GM12878 (cell line): ENCODE results near the gene SLC45A1. TPM values are rescaled to one million over a fixed set of nuclear protein-coding genes. Genes with fewer than 3 reads are reported as not detected.

ENCODE experiments used
- ATAC-seq: fragments of 200-7000 bp; cut with Tn5 transposase; 3 replicates; pipeline ENCODE4 v1.9.1; 2020; ENCODE audit warnings: mild to moderate bottlenecking, moderate library complexity
- BruUV-seq: library from RNA; stranded (reverse); fragments of 400-500 nt; replicated peaks from 2 replicates; lab custom pipeline; 2021; lab: Mats Ljungman, UMichigan
- CTCF ChIA-PET: fragments of 300-600 bp; sonication (Branson Sonifier 250); formaldehyde crosslinking; extraction: SDS; loops from one replicate; lab custom pipeline; 2021; ENCODE audit warnings: inconsistent platforms; lab: Yijun Ruan, JAX
- POLR2A ChIA-PET: fragments of 350-600 bp; formaldehyde crosslinking; extraction: SDS; loops from one replicate; lab custom pipeline; 2021; ENCODE audit warnings: inconsistent platforms; lab: Charles Lee
- RAD21 ChIA-PET: fragments of 300-600 bp; sonication (Branson Sonifier 250); formaldehyde crosslinking; loops from one replicate; lab custom pipeline; 2023; ENCODE audit warnings: antibody characterized with exemption; ENCODE audit not compliant: unreplicated experiment; lab: Charles Lee
- SMC1A ChIA-PET: fragments of 300-600 bp; sonication (Branson Sonifier 250); formaldehyde crosslinking; loops from one replicate; lab custom pipeline; 2023; ENCODE audit not compliant: unreplicated experiment, uncharacterized antibody; lab: Charles Lee
- DNase-seq: peaks from one replicate; pipeline ENCODE4 v3.0.0-alpha.2; 2011; ENCODE audit warnings: low read depth, low spot score
- FAIRE-seq: peaks from 3 replicates; lab custom pipeline; 2011; peaks lifted over from hg19 to GRCh38; lab: Jason Lieb, UNC
- H2AFZ ChIP-seq: 2 replicates; pipeline ENCODE4 v1.6.0; 2011; ENCODE audit warnings: low read depth, low read length, control low read depth; ENCODE audit not compliant: control insufficient read depth
- H3K27ac ChIP-seq: 2 replicates; pipeline ENCODE4 v1.5.1; 2011; ENCODE audit warnings: control low read depth; ENCODE audit not compliant: control insufficient read depth, insufficient read depth
- H3K27me3 ChIP-seq, 2 experiments: replicated peaks in 1 of 2; 2 replicates each; pipeline versions ENCODE4 v1.6.0 to v1.6.1; 2011; ENCODE audit warnings: low read length in 1 of 2; ENCODE audit not compliant: control insufficient read depth in 2 of 2, insufficient read depth in 2 of 2
- H3K36me3 ChIP-seq, 2 experiments: 2 replicates each; pipeline ENCODE4 v1.5.1; 2011; ENCODE audit warnings: low read length in 1 of 2; ENCODE audit not compliant: control insufficient read depth in 2 of 2, insufficient read depth in 2 of 2
- H3K4me1 ChIP-seq: 2 replicates; pipeline ENCODE4 v1.6.1; 2011; ENCODE audit warnings: mild to moderate bottlenecking, low read length, moderate library complexity, mixed read lengths; ENCODE audit not compliant: control insufficient read depth, insufficient read depth
- H3K4me2 ChIP-seq: 2 replicates; pipeline ENCODE4 v1.6.0; 2011; ENCODE audit warnings: control low read depth; ENCODE audit not compliant: control insufficient read depth, insufficient read depth
- H3K4me3 ChIP-seq: fragments of 200-600 bp; sonication (generic); 2 replicates; pipeline ENCODE4 v1.5.1; 2016
- H3K79me2 ChIP-seq: 2 replicates; pipeline ENCODE4 v1.6.0; 2011; ENCODE audit warnings: low read length; ENCODE audit not compliant: control insufficient read depth, insufficient read depth
- H3K9ac ChIP-seq: 2 replicates; pipeline ENCODE4 v1.8.0; 2011; ENCODE audit warnings: low read length, control low read depth, mixed read lengths; ENCODE audit not compliant: control insufficient read depth, insufficient read depth
- H3K9me3 ChIP-seq: replicated peaks from 3 replicates; pipeline ENCODE4 v1.5.1; 2011; ENCODE audit warnings: mild to moderate bottlenecking, low read length; ENCODE audit not compliant: control insufficient read depth, insufficient read depth
- H4K20me1 ChIP-seq: 2 replicates; pipeline ENCODE4 v1.6.0; 2011; ENCODE audit not compliant: control insufficient read depth, insufficient read depth
- CEBPB ChIP-seq, 2 experiments: fragments of 150-350 bp in 1 of 2; IDR thresholded peaks; 2 replicates each; pipeline ENCODE4 v1.6.1; 2012 to 2014; ENCODE audit warnings: low read depth in 2 of 2, low read length in 2 of 2, borderline replicate concordance in 1 of 2, inconsistent platforms in 1 of 2
- FOS ChIP-seq: IDR thresholded peaks from 3 replicates; pipeline ENCODE4 v1.6.1; 2011; ENCODE audit warnings: borderline replicate concordance; ENCODE audit not compliant: insufficient read length; ENCODE audit errors: extremely low read depth
- JUNB ChIP-seq: IDR thresholded peaks from 2 replicates; pipeline ENCODE4 v1.6.1; 2016; ENCODE audit warnings: antibody characterized with exemption, mild to moderate bottlenecking
- MEF2B ChIP-seq: fragments of 450-650 bp; IDR thresholded peaks from 2 replicates; pipeline ENCODE4 v1.6.1; 2018; ENCODE audit warnings: mild to moderate bottlenecking, moderate library complexity; ENCODE audit not compliant: partially characterized antibody, poor library complexity, severe bottlenecking
- MLLT1 ChIP-seq: fragments of 450-650 bp; IDR thresholded peaks from 2 replicates; pipeline ENCODE4 v1.6.1; 2016; ENCODE audit warnings: mild to moderate bottlenecking
- MXI1 ChIP-seq: fragments of 150-350 bp; IDR thresholded peaks from 2 replicates; pipeline ENCODE4 v1.6.1; 2011; ENCODE audit warnings: low read depth, mild to moderate bottlenecking, inconsistent platforms, low read length, improper control_type of control experiment
- NR2F1 ChIP-seq: fragments of 450-650 bp; conservative IDR thresholded peaks from 2 replicates; pipeline ENCODE4 v1.6.1; 2017; ENCODE audit warnings: mild to moderate bottlenecking
- RAD51 ChIP-seq: fragments of 450-650 bp; IDR thresholded peaks from 2 replicates; pipeline ENCODE4 v1.6.1; 2016; ENCODE audit warnings: moderate library complexity, mild to moderate bottlenecking, inconsistent platforms
- RBBP5 ChIP-seq: fragments of 200-600 bp; sonication (generic); conservative IDR thresholded peaks from 2 replicates; pipeline ENCODE4 v1.6.1; 2016
- SKIL ChIP-seq: fragments of 450-650 bp; IDR thresholded peaks from 2 replicates; pipeline ENCODE4 v1.6.1; 2017; ENCODE audit warnings: mild to moderate bottlenecking, low read depth, inconsistent platforms; ENCODE audit not compliant: poor library complexity, severe bottlenecking
- SMAD5 ChIP-seq: IDR thresholded peaks from 2 replicates; pipeline ENCODE4 v1.6.1; 2016; ENCODE audit warnings: antibody characterized with exemption, low read depth
- ZNF274 ChIP-seq: IDR thresholded peaks from one replicate; pipeline ENCODE4 v1.8.0; 2011; ENCODE audit not compliant: insufficient read length, insufficient read depth
- WGBS: methylation state at CpG from one replicate; pipeline ENCODE4 v1.1.6; 2016; ENCODE audit warnings: low lambda C conversion rate; ENCODE audit not compliant: insufficient replicate concordance, insufficient coverage; ENCODE audit errors: missing lambda C conversion rate; 5-methylcytosine and 5-hydroxymethylcytosine counted together
- in situ Hi-C: fragments of 300-500 bp; cut with MboI; formaldehyde crosslinking; loops from 9 replicates; pipeline ENCODE4 v1.14.3; 2018; ENCODE audit warnings: mixed read lengths
- intact Hi-C: fragments of 100-400 bp; cut with micrococcal nuclease; formaldehyde crosslinking; loops from one replicate; pipeline ENCODE4 v1.14.2; 2022; ENCODE audit not compliant: unreplicated experiment
- polyA plus RNA-seq, 11 experiments: library from polyadenylated mRNA; depleted of rRNA in 4 of 11; unstranded in 6 of 11; stranded (reverse) in 5 of 11; fragments of >200 nt; fragmentation: Nextera tagmentation in 4 of 11; fragmentation: Illumina TruSeq in 1 of 11; extraction: Ambion mirVana in 4 of 11; extraction: Trizol in 1 of 11; gene quantifications; 1 replicate in 1 of 11; 2 replicates in 10 of 11; pipeline versions ENCODE4 v1.2.1 to v1.2.3, GENCODE V29; 2011 to 2016; ENCODE audit warnings: inconsistent platforms in 2 of 11, missing spikeins in 2 of 11, low read depth in 1 of 11
- total RNA-seq, 4 experiments: library from RNA; depleted of rRNA in 3 of 4; stranded (reverse); fragments of >200 nt in 3 of 4; fragmentation: Illumina TruSeq in 1 of 4; extraction: Trizol in 1 of 4; gene quantifications; 2 replicates each; pipeline versions ENCODE4 v1.2.1 to v1.2.3, GENCODE V29; 2013 to 2021

Gene SLC45A1
- total and polyA plus RNA-seq, 10 of the 15 experiments (the other 5 are each of a cell fraction or from before 2014, with no cell fraction given): 0.07 to 0.23 (median 0.13) TPM; not detected in 6

- H3K9me3 ChIP-seq: no peaks in the 10 kb centered on the region
- no peak overlapping the region for H3K4me3 ChIP-seq
- H3K4me2 ChIP-seq: no peak overlapping the region
- no peaks in the 10 kb centered on the region; a peak in 1 of 4 replicates for H3K27me3 ChIP-seq
- DNase-seq: no peak
- ChIA-PET SMC1A (no interaction called here), POLR2A (no interaction called here), RAD21 (no interaction called here), CTCF (interaction anchor here (1.5 kb wide), 1 partner anchor 311 kb away, joined by 3 read pairs; no protein-coding TSS in a partner anchor)
- FAIRE-seq: no peak
- no peaks in the 10 kb centered on the region for H3K36me3 ChIP-seq
- H2AFZ ChIP-seq: no peak overlapping the region
- WGBS: 51% methylated on average over 13 of the region's 13 CpGs
- H3K9ac ChIP-seq: no peak overlapping the region
- no peaks in the 10 kb centered on the region for H3K4me1 ChIP-seq
- no TSS peak for BruUV-seq
- H4K20me1 ChIP-seq: no peaks in the 10 kb centered on the region
- H3K27ac ChIP-seq: no peak overlapping the region
- intact Hi-C loops: no loop called here
- TF ChIP-seq MLLT1 (no peak), CEBPB (IDR thresholded peaks at IDR 0.05; ENCODE audit: borderline replicate concordance in 1 of 2, low read depth in 2 of 2, low read length in 2 of 2) (no peak), RBBP5 (no peak), SKIL (no peak), SMAD5 (no peak), JUNB (no peak), NR2F1 (no peak), FOS (no peak), MEF2B (no peak), RAD51 (no peak), ZNF274 (no peak), MXI1 (no peak)
- ATAC-seq: no peak
- in situ Hi-C loops: no loop called here
- H3K79me2 ChIP-seq: no peaks in the 10 kb centered on the region
Observed at GRCh38 chr1:8326265-8326664, 8.4 kb downstream of the SLC45A1 start.
